IMR-90 (cell line): ENCODE data around the gene UBXN2A. TPM values are rescaled to one million over a fixed set of nuclear protein-coding genes. Genes with fewer than 3 reads are reported as not detected.

ENCODE experiments used
- ATAC-seq: fragments of 200-7000 bp; cut with Tn5 transposase; 2 replicates; pipeline ENCODE4 v1.9.1; 2020; ENCODE audit warnings: low read depth, mild to moderate bottlenecking, moderate library complexity
- BruUV-seq: library from RNA; stranded (reverse); fragments of 400-500 nt; replicated peaks from 2 replicates; lab custom pipeline; 2021; lab: Mats Ljungman, UMichigan
- CTCF ChIA-PET: fragments of 300-600 bp; formaldehyde crosslinking; extraction: SDS; loops from one replicate; lab custom pipeline; 2021; ENCODE audit warnings: antibody characterized with exemption; lab: Yijun Ruan, JAX
- POLR2A ChIA-PET: fragments of 300-600 bp; sonication (Branson Sonifier 250); formaldehyde crosslinking; loops from one replicate; lab custom pipeline; 2022; ENCODE audit warnings: antibody characterized with exemption; ENCODE audit not compliant: unreplicated experiment; lab: Charles Lee
- DNase-seq: peaks from one replicate; pipeline ENCODE4 v3.0.0; 2013
- H2AFZ ChIP-seq: replicated peaks from 2 replicates; pipeline ENCODE3; 2013; ENCODE audit warnings: low read length, mild to moderate bottlenecking; ENCODE audit not compliant: poor library complexity
- H2AK5ac ChIP-seq: 2 replicates; pipeline ENCODE4 v1.6.1; 2013; ENCODE audit warnings: low read depth, low read length, inconsistent platforms
- H2AK9ac ChIP-seq: replicated peaks from 2 replicates; pipeline ENCODE3; 2013; ENCODE audit warnings: mild to moderate bottlenecking, low read depth, low read length, moderate library complexity; ENCODE audit not compliant: poor library complexity
- H2BK120ac ChIP-seq: 2 replicates; pipeline ENCODE4 v1.6.1; 2013; ENCODE audit warnings: low read depth, low read length, inconsistent platforms
- H2BK15ac ChIP-seq: 3 replicates; pipeline ENCODE4 v1.6.1; 2013; ENCODE audit warnings: low read depth, low read length, inconsistent platforms
- H2BK20ac ChIP-seq: 2 replicates; pipeline ENCODE4 v1.6.1; 2013; ENCODE audit warnings: low read depth, mild to moderate bottlenecking, inconsistent platforms, low read length, moderate library complexity
- H2BK5ac ChIP-seq: 2 replicates; pipeline ENCODE4 v1.6.1; 2013; ENCODE audit warnings: mild to moderate bottlenecking, low read depth, low read length, inconsistent platforms; ENCODE audit not compliant: poor library complexity, severe bottlenecking
- H3K14ac ChIP-seq: replicated peaks from 2 replicates; pipeline ENCODE4 v1.6.1; 2013; ENCODE audit warnings: low read depth, low read length, inconsistent platforms
- H3K18ac ChIP-seq: 2 replicates; pipeline ENCODE4 v1.6.1; 2013; ENCODE audit warnings: low read depth, low read length, control low read depth
- H3K23ac ChIP-seq: 2 replicates; pipeline ENCODE4 v1.6.1; 2013; ENCODE audit warnings: low read depth, low read length, inconsistent platforms
- H3K27ac ChIP-seq: 2 replicates; pipeline ENCODE4 v1.5.1; 2013; ENCODE audit warnings: mild to moderate bottlenecking, control low read depth, low read length; ENCODE audit not compliant: insufficient read depth
- H3K27me3 ChIP-seq: 2 replicates; pipeline ENCODE4 v1.6.1; 2013; ENCODE audit warnings: low read length; ENCODE audit not compliant: control insufficient read depth, insufficient read depth
- H3K36me3 ChIP-seq: 2 replicates; pipeline ENCODE4 v1.6.1; 2013; ENCODE audit warnings: low read length, mixed read lengths; ENCODE audit not compliant: control insufficient read depth, insufficient read depth
- H3K4ac ChIP-seq: 2 replicates; pipeline ENCODE4 v1.6.1; 2013; ENCODE audit warnings: low read depth, low read length, inconsistent platforms
- H3K4me1 ChIP-seq: 2 replicates; pipeline ENCODE4 v1.6.1; 2013; ENCODE audit warnings: low read length, mixed read lengths; ENCODE audit not compliant: control insufficient read depth, insufficient read depth
- H3K4me2 ChIP-seq: 2 replicates; pipeline ENCODE4 v1.6.1; 2013; ENCODE audit warnings: low read depth, mild to moderate bottlenecking, control low read depth, low read length, moderate library complexity
- H3K4me3 ChIP-seq: 2 replicates; pipeline ENCODE4 v1.5.1; 2013; ENCODE audit warnings: low read depth, mild to moderate bottlenecking, control low read depth, low read length, moderate library complexity; ENCODE audit not compliant: insufficient read depth
- H3K56ac ChIP-seq: 2 replicates; pipeline ENCODE4 v1.6.1; 2013; ENCODE audit warnings: low read length, inconsistent platforms; ENCODE audit not compliant: insufficient read depth; ENCODE audit errors: extremely low read depth
- H3K79me1 ChIP-seq, 2 experiments: 2 replicates each; pipeline ENCODE4 v1.6.1; 2013; ENCODE audit warnings: low read length in 2 of 2, inconsistent platforms in 1 of 2, low read depth in 1 of 2
- H3K9ac ChIP-seq: 2 replicates; pipeline ENCODE4 v1.6.1; 2013; ENCODE audit warnings: low read depth, low read length, control low read depth
- H3K9me1 ChIP-seq: 2 replicates; pipeline ENCODE4 v1.6.1; 2013; ENCODE audit warnings: low read length, inconsistent platforms; ENCODE audit not compliant: insufficient read depth
- H3K9me3 ChIP-seq: 2 replicates; pipeline ENCODE4 v1.6.1; 2013; ENCODE audit warnings: low read length; ENCODE audit not compliant: control insufficient read depth, insufficient read depth
- H4K20me1 ChIP-seq: 2 replicates; pipeline ENCODE4 v1.6.1; 2013; ENCODE audit warnings: low read length, inconsistent platforms; ENCODE audit not compliant: insufficient read depth
- H4K5ac ChIP-seq: 2 replicates; pipeline ENCODE4 v1.6.1; 2013; ENCODE audit warnings: mild to moderate bottlenecking, low read depth, low read length, control low read depth
- H4K8ac ChIP-seq, 2 experiments: 2 replicates each; pipeline ENCODE4 v1.6.1; 2013; ENCODE audit warnings: low read depth in 2 of 2, low read length in 2 of 2, control low read depth in 1 of 2, inconsistent platforms in 1 of 2
- H4K91ac ChIP-seq: 2 replicates; pipeline ENCODE4 v1.6.1; 2013; ENCODE audit warnings: low read depth, low read length, inconsistent platforms; ENCODE audit not compliant: insufficient read depth
- BHLHE40 ChIP-seq: fragments of 150-350 bp; IDR thresholded peaks from 2 replicates; pipeline ENCODE4 v1.6.1; 2016; ENCODE audit warnings: mild to moderate bottlenecking, low read depth, low read length
- CEBPB ChIP-seq: IDR thresholded peaks from 2 replicates; pipeline ENCODE4 v1.6.1; 2012; ENCODE audit warnings: low read depth, low read length, improper control_type of control experiment
- CHD1 ChIP-seq: IDR thresholded peaks from 2 replicates; pipeline ENCODE4 v1.6.1; 2012; ENCODE audit warnings: low read depth, low read length, improper control_type of control experiment
- MAFK ChIP-seq: IDR thresholded peaks from 2 replicates; pipeline ENCODE4 v1.6.1; 2012; ENCODE audit warnings: low read depth, low read length, improper control_type of control experiment
- MAZ ChIP-seq: IDR thresholded peaks from 2 replicates; pipeline ENCODE4 v1.6.1; 2012; ENCODE audit warnings: low read depth, mild to moderate bottlenecking, low read length, improper control_type of control experiment, moderate library complexity, borderline replicate concordance
- MXI1 ChIP-seq: IDR thresholded peaks from 2 replicates; pipeline ENCODE4 v1.6.1; 2012; ENCODE audit warnings: low read depth, mild to moderate bottlenecking, low read length, moderate library complexity, borderline replicate concordance
- RAD21 ChIP-seq: IDR thresholded peaks from 2 replicates; pipeline ENCODE4 v1.6.1; 2012; ENCODE audit warnings: low read length, improper control_type of control experiment
- WGBS, 2 experiments: methylation state at CpG; one replicate each; pipeline versions ENCODE4 v1.1.5 to v1.1.7; 2013; ENCODE audit warnings: missing lambda C conversion rate in 2 of 2; ENCODE audit not compliant: insufficient read length in 1 of 2; ENCODE audit errors: extremely low coverage in 2 of 2; 5-methylcytosine and 5-hydroxymethylcytosine counted together
- dilution Hi-C: fragments of 300-500 bp; cut with HindIII; formaldehyde crosslinking; loops from one replicate; pipeline ENCODE4 v1.14.3; 2018; ENCODE audit warnings: low sequenced_read_pairs; ENCODE audit not compliant: unreplicated experiment
- in situ Hi-C: fragments of 300-500 bp; cut with MboI; formaldehyde crosslinking; loops from 3 replicates; pipeline ENCODE4 v1.14.3; 2019; ENCODE audit warnings: low sequenced_read_pairs, inconsistent platforms, mixed read lengths
- intact Hi-C: fragments of 100-400 bp; cut with micrococcal nuclease; formaldehyde crosslinking; loops from 2 replicates; pipeline ENCODE4 v1.10.0; 2022
- polyA plus RNA-seq, 3 experiments: library from polyadenylated mRNA; depleted of rRNA; stranded (reverse); fragments of >200 nt; gene quantifications; 2 replicates each; pipeline ENCODE4 v1.2.3, GENCODE V29; 2012; ENCODE audit warnings: low replicate concordance in 1 of 3
- total RNA-seq: library from RNA; depleted of rRNA; stranded (reverse); fragments of >200 nt; gene quantifications from 2 replicates; pipeline ENCODE4 v1.2.3, GENCODE V29; 2012
- TF ChIP-seq, protein P1 (sequence below): conservative IDR thresholded peaks from 2 replicates; pipeline ENCODE4 v1.5.1; 2012; ENCODE audit warnings: mild to moderate bottlenecking, low read depth, low read length, improper control_type of control experiment

UBXN2A gene
- total and polyA plus RNA-seq, 2 of the 4 experiments (the other 2 are of a cell fraction), result 4.6 to 7.7 TPM

DNA sequence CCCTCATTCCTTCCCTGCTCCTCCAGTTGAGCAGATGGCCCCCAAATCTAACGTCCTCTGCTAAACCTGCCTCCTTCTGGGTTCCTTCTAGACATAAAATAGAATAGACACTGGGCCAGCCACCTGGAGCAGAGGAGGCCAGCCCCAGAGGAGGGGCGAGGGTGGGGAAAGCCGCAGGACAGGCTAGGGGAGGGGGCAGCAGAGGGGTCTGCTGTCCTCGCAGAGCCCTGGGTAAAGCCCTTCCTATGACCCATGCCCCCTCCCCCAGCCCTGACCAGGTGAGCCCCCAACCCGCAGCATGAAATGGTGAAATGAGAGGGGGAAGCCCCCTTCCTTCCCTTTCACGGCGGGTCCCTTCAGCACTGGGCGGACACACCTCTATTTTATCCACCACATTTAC lies 77.4 kb downstream of the UBXN2A start (continued):
- TF ChIP-seq RAD21 (no peak), MXI1 (no peak), MAFK (no peak), MAZ (no peak)
- TF ChIP-seq, protein P1, sequence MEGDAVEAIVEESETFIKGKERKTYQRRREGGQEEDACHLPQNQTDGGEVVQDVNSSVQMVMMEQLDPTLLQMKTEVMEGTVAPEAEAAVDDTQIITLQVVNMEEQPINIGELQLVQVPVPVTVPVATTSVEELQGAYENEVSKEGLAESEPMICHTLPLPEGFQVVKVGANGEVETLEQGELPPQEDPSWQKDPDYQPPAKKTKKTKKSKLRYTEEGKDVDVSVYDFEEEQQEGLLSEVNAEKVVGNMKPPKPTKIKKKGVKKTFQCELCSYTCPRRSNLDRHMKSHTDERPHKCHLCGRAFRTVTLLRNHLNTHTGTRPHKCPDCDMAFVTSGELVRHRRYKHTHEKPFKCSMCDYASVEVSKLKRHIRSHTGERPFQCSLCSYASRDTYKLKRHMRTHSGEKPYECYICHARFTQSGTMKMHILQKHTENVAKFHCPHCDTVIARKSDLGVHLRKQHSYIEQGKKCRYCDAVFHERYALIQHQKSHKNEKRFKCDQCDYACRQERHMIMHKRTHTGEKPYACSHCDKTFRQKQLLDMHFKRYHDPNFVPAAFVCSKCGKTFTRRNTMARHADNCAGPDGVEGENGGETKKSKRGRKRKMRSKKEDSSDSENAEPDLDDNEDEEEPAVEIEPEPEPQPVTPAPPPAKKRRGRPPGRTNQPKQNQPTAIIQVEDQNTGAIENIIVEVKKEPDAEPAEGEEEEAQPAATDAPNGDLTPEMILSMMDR, result no peak

DNA sequence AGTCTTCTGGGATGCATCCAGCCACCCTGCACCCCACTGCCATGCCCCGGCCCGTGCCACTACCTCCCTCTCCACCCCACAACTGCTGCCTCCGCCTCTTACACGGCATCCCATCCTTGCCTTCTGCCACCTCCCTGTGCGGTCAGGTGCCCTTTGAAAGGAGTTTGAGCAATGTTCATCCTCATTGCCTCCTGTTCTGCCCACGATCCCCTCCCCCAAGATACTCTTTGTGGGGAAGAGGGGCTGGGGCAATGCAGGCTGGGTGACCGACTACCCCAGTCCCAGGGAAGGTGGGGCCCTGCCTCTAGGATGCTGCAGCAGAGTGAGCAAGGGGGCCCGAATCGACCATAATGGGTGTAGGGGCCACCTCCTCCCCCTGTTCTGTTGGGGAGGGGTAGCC lies 78.0 kb downstream of the UBXN2A start:
- Histone ChIP-seq H3K4me3 (no peak overlapping the region), H3K9me3 (no peaks in the 10 kb centered on the region), H3K23ac (no peak overlapping the region), H3K56ac (no peak overlapping the region), H4K5ac (no peak overlapping the region), H3K4me2 (no peak overlapping the region), H4K8ac (no peak overlapping the region), H3K79me1 (peaks cover 0 to 3% of the 10 kb centered on the region in 2 experiments; a peak in 1 of 4 replicates), H3K27me3 (no peaks in the 10 kb centered on the region), H2AFZ (no peak overlapping the region), H2BK15ac (no peak overlapping the region), H2BK120ac (no peak overlapping the region; the same call in 1 of the 2 replicates), H2AK5ac (peak overlapping the region; percentile 21; the same call in 1 of the 2 replicates), H4K20me1 (no peaks in the 10 kb centered on the region), H3K14ac (no peak overlapping the region), H2BK20ac (no peak overlapping the region), H3K36me3 (peaks cover 4% of the 10 kb centered on the region), H3K9ac (no peak overlapping the region), H4K91ac (no peak overlapping the region), H3K9me1 (peaks cover 16% of the 10 kb centered on the region; the same call in 1 of the 2 replicates), H3K27ac (no peak overlapping the region), H3K4ac (no peak overlapping the region), H3K18ac (no peak overlapping the region), H2BK5ac (no peak overlapping the region), H2AK9ac (no peak overlapping the region), H3K4me1 (peaks cover 10% of the 10 kb centered on the region)
- DNase-seq, result no peak
- CTCF ChIA-PET, result no interaction called here
- intact Hi-C loops, result no loop called here
- WGBS, 2 experiments, result 80% methylated on average over 2 of the region's 9 CpGs; no CpG with 5 or more reads in 1 of the 2 experiments
- no peak for TF ChIP-seq RAD21
- TF ChIP-seq MXI1, result no peak
- no peak for TF ChIP-seq CHD1
- no peak for TF ChIP-seq BHLHE40
- TF ChIP-seq CEBPB, result no peak
- ATAC-seq, result no peak
- no TSS peak for BruUV-seq
- in situ Hi-C loops, result no loop called here
- dilution Hi-C loops, result no loop called here
- POLR2A ChIA-PET, result no interaction called here
